ENCODE measurements around the gene METTL22.

DNA sequence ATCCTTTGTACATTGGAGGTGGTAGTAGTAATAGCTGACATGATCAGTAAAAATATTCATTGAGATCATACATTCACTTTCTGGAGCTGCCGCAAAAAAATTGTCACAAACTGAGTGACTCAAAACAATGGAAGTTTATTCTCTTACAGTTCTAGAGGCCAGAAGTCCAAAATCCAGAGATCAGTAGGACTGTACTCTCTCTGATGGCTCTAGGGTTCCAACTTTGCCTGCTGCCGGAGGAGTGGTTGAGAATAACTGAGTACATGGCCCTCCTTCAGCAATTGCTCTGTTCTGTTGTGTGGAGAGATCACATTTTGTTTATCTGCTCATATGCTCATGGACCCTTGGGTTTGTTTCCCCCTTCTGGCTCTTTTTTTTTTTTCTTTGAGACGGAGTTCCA, 76.5 kb downstream of the METTL22 start:
- TF ChIP-seq CTCF (IDR thresholded peaks at IDR 0.05), result no peak
- TF ChIP-seq POLR2A (IDR thresholded peaks at IDR 0.05), result no peak

Measured in body of pancreas (tissue), 4 donors.